ENCODE results near the gene SLC35F3.

Gene SLC35F3

DNA sequence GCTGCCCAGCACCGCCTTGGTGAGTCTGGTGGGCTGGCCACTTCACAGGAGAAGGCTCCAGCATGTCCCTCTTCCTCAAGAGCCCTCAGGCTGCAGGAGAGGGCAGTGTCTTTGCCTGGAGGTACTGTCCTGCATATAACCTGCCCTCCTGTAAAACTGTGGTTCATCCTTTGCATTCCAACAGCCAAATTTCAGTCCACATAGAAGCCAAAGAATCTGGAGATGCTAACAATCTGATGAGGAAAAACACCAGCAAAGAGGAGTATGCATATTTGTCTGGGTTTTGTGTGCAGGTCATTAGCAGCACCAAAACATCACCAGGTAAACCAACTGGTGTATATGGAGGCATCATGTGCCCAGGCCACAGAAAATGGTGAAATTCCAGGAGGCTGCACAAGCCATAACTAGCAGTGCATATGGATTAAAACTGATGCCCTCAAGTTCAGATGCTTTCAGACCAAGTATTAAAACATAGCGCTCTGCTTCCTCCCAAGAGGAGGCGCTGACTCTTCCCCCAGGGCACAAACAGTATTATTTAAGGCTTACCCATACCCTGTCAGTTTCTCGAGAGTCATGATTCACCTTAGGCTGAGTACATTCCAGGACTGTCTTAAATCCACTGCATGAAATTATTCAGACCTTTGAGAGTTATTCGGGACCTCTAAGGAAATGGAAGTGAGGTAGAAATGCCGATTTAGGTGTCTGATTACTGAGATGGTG lies 318.2 kb downstream of the SLC35F3 start:
- no peak for DNase-seq (ENCODE audit: low read depth, low spot score)
- H3K4me3 ChIP-seq (ENCODE audit: low read depth, low read length) = no peak overlapping the region
- ChIA-PET POLR2A (no interaction called here), CTCF (no interaction called here)
- TF ChIP-seq, protein P1, sequence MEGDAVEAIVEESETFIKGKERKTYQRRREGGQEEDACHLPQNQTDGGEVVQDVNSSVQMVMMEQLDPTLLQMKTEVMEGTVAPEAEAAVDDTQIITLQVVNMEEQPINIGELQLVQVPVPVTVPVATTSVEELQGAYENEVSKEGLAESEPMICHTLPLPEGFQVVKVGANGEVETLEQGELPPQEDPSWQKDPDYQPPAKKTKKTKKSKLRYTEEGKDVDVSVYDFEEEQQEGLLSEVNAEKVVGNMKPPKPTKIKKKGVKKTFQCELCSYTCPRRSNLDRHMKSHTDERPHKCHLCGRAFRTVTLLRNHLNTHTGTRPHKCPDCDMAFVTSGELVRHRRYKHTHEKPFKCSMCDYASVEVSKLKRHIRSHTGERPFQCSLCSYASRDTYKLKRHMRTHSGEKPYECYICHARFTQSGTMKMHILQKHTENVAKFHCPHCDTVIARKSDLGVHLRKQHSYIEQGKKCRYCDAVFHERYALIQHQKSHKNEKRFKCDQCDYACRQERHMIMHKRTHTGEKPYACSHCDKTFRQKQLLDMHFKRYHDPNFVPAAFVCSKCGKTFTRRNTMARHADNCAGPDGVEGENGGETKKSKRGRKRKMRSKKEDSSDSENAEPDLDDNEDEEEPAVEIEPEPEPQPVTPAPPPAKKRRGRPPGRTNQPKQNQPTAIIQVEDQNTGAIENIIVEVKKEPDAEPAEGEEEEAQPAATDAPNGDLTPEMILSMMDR (IDR thresholded peaks at IDR 0.05; ENCODE audit: insufficient read depth, low read length, missing control alignments) = no peak

DNA sequence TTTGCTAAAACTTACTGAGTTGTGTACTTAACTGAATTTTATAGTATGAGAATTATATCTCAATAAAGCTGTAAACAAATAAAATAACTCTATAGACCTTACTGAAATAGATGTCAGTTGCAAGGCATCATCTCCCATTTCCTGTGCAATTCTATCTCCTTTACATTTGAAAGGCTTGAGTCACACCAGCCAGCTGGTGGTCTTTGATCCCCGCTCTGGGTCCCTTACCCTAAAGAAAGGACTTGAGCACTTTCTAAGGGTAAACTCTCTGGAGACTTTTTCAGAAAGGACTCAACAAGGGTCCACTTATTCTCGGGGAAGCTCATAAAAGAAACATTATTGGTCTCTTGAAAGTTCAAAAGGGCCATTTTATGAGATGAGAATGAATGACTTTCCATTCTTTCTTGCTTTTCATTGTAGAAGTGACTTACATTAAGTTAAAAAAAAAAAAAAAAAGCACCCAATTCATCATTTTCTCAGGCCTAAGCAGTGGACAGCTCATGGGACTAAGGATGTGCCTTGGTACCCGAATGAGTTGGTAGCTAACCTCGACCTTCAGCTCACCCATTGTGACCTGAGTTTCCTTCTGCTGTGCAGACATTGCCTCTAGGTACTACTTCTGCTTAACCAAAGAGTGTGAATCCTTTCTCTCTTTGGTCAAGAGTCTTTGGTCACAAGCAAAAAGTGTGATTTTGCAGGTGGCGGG lies 321.8 kb downstream of the SLC35F3 start:
- no peak overlapping the region for H3K4me3 ChIP-seq (ENCODE audit: low read depth, low read length)
- TF ChIP-seq, protein P1 (IDR thresholded peaks at IDR 0.05; ENCODE audit: insufficient read depth, low read length, missing control alignments) = no peak
- ChIA-PET POLR2A (no interaction called here), CTCF (no interaction called here)
- DNase-seq (ENCODE audit: low read depth, low spot score) = no peak

DNA sequence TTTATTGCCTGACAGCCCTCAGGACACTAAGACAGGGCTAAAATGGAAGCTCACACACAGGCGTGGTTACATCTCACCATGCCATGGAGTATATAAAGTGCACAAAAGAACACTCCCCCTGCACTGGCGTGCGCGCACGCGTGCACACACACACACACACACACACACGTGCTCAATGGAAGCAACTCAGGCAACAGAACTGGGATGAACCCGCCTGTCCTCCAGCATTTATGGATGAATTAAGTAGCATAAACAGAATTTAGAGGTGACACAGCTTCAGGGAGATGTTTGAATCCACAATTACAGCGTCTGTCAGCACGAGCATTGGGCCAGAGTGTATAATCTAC lies 322.3 kb downstream of the SLC35F3 start:
- ChIA-PET CTCF (no interaction called here), POLR2A (no interaction called here)
- DNase-seq (ENCODE audit: low read depth, low spot score) = no peak
- H3K4me3 ChIP-seq (ENCODE audit: low read depth, low read length) = no peak overlapping the region
- TF ChIP-seq, protein P1 (IDR thresholded peaks at IDR 0.05; ENCODE audit: insufficient read depth, low read length, missing control alignments) = no peak

DNA sequence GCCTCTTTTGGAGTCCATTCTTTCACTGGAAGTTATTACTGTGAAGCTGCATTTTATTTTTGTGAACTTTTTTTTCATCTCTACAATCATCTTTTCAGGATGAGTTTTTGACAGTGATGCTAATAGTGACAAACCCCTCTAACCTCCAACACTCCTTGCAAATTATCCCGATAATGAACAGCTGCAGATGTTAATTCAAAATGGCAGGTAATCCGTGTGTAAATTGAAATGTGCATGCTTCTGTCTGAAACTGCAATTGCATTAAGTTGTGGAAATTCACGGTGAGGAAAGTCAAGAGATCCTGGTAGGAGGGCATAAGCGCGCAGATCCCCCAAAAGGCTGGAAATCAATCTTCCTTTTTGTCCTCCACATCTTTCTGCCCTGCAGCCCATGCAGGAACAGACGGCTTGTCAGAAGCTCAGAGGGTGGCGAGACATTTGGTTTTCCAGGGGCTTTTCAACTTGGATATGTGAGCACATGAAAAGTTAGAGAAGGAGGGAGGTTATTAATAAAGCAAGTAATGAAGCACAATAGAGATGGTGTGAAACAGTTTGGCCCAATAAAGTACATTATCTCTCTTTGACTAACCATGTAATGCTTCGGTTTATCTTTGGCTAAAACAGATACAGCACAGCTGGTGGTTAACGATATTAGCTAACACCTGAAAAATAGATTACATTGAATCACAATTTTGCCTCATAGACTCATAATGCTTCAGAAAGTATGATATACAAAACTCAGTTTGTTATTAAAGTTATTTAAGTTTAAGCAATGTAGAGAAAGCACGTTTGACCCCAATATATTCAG lies 325.3 kb downstream of the SLC35F3 start:
- no peak overlapping the region for H3K4me3 ChIP-seq (ENCODE audit: low read depth, low read length)
- no peak for DNase-seq (ENCODE audit: low read depth, low spot score)
- ChIA-PET CTCF (interaction anchor here (0.9 kb wide), 1 partner anchor 80 kb away, joined by 3 read pairs; no protein-coding TSS in a partner anchor), POLR2A (no interaction called here)
- TF ChIP-seq, protein P1 (IDR thresholded peaks at IDR 0.05; ENCODE audit: insufficient read depth, low read length, missing control alignments) = no peak

DNA sequence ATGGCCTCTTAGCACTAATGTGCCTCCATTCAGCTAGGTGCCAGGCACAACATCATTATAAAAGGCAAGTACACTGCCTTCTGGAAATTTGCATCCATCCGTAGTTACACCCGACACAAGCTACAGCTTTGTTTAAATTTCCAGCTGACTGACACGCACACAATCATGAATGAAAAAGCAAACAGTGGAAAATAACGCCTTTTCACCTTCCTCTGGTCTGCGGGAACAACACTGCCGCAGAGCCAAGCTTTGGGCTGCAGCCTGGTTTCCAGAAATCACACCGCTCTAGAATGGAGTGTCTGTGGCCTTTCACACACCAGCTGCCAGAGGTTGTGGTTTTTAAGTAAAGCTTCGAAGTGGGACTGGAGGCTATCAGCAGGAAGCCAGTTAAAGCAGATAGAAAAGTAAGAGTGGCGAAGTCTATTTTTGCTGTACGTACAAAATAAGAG lies 326.0 kb downstream of the SLC35F3 start:
- TF ChIP-seq, protein P1 (IDR thresholded peaks at IDR 0.05; ENCODE audit: insufficient read depth, low read length, missing control alignments) = no peak

More for the DNA sequence above, 326.0 kb downstream of the SLC35F3 start:
- POLR2A ChIA-PET = no interaction called here
- H3K4me3 ChIP-seq (ENCODE audit: low read depth, low read length) = no peak overlapping the region
- no peak for DNase-seq (ENCODE audit: low read depth, low spot score)
- CTCF ChIA-PET = interaction anchor here (0.9 kb wide), 1 partner anchor 80 kb away, joined by 3 read pairs; no protein-coding TSS in a partner anchor
